HTR-8/SVneo (cell line): ENCODE data around the gene SHROOM1.
"Not testable (repeated sequence)": the region's sequence is repeated elsewhere in the genome, so short reads cannot be mapped to it uniquely, and the experiment has no call there.

ENCODE experiments used
- DNase-seq: peaks from one replicate; pipeline ENCODE4 v3.0.0; 2011; ENCODE audit warnings: low spot score, mixed read lengths; ENCODE audit not compliant: insufficient read length
- FAIRE-seq: peaks from 2 replicates; lab custom pipeline; 2011; peaks lifted over from hg19 to GRCh38; lab: Jason Lieb, UNC

The SHROOM1 gene, protein sequence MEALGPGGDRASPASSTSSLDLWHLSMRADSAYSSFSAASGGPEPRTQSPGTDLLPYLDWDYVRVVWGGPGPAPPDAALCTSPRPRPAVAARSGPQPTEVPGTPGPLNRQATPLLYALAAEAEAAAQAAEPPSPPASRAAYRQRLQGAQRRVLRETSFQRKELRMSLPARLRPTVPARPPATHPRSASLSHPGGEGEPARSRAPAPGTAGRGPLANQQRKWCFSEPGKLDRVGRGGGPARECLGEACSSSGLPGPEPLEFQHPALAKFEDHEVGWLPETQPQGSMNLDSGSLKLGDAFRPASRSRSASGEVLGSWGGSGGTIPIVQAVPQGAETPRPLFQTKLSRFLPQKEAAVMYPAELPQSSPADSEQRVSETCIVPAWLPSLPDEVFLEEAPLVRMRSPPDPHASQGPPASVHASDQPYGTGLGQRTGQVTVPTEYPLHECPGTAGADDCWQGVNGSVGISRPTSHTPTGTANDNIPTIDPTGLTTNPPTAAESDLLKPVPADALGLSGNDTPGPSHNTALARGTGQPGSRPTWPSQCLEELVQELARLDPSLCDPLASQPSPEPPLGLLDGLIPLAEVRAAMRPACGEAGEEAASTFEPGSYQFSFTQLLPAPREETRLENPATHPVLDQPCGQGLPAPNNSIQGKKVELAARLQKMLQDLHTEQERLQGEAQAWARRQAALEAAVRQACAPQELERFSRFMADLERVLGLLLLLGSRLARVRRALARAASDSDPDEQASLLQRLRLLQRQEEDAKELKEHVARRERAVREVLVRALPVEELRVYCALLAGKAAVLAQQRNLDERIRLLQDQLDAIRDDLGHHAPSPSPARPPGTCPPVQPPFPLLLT

DNA sequence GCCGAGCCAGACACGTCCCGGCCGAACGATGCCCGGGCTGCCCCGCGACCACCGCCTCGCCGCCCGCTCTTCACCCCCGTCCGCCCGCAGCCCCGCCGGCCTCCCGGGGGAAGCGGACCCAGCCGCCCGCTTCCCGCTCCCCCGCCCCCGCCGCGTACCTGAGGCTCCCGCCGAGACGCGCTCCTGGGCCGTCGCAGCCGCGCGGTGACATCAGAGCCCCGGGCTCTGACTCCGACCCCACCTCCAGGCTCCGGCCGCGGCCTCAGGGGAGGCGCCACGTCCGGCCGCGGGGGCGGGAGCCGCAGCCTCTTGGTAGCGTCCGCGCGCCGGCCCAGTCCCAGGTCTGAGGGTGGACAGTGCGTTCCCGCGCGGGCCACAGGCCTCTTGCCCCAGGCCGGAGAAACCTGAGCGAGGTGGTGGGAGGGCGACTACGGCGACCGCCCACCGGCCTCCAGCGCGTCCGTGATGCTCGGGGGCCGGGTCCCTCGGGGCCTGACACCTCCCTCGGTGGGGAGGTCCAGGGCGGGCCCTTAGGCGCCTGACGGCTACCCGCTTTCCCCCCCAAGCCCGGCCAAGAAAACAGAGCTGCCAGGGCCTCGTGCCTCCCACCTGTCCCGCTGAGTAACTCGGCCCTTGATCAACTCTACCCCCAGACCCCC, at the start of gene SHROOM1:
Gene SHROOM1 (minus strand): TSS at position 212 of the 659 bp plus-strand sequence. CDS start 4,507 bp downstream, outside the sequence.
- DNase-seq: peak; percentile 79
- peak; percentile 69 for FAIRE-seq

DNA sequence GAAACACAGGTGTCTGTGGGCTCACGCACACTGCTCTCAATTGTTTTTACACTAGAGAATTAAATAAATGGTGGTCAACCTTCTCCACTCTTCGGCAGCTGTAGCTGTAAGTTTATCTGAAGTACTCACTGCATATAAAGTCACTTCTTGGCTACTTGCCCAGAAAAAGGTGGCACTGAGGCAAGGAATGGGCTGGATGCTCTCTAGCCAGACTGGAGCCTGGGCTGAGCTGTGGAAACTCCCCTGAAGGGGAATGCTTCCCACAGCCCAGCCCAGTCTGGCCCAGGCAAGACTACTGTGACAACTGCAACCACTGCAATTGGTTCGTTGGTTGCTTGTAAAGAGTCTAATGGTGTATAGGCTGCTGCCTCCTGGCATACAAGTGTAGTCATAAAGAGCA, 47.5 kb upstream of the SHROOM1 start:
- DNase-seq: no peak
- FAIRE-seq: no peak

DNA sequence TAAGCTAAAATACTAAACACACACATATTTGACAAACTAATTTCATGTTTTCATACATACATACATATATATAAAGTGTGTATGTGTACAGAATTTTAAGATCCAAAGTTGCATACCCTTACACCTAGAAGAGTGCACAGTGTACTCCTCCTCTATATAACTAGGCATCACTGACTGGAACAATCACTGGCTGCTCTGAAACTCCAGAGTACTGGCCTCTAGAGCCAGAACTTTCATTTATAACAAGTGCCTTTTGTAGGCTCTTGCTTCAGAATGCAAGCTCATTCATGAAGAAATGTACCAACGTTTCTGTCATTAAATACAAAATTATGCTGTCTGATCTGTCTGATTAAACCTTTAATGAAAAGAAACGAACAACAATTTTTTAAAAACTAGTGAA, 47.0 kb upstream of the SHROOM1 start:
- no peak for DNase-seq

DNA sequence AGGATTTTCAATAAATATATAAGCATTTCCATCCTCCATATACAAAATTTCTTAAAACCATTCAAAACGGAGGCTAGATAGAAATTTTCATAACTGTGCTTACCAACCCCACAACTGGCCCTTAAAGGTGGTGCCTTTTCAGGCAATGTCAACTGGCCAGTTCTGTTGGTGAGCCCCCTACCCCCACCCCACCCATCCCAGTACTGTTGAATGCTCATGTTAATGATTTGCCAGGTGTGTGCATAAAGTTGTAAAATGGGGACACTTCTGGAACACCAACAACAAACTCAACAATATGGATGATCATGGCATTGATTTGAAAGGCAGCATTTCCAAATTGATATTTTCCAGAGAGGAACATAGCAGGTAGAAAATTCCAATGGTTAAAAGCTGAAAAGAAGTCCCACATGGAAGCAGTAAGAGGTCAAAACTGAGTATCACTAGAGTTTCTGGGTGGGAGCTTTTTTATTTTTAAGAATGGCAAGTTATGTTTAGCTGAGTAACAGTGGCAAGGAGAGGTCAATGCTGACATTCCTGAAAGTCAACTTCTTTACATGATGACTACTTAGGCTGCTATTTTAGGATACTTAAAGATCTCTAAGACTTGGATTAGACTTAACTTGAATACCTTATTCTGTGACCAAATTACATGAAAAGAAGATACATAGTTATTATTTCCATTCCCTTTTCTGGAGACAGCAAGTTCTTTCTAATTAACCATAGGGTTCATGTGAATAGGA, 45.7 kb upstream of the SHROOM1 start:
- FAIRE-seq (no peak), DNase-seq (no peak)

More for the DNA sequence above, 47.0 kb upstream of the SHROOM1 start:
- no peak for FAIRE-seq

DNA sequence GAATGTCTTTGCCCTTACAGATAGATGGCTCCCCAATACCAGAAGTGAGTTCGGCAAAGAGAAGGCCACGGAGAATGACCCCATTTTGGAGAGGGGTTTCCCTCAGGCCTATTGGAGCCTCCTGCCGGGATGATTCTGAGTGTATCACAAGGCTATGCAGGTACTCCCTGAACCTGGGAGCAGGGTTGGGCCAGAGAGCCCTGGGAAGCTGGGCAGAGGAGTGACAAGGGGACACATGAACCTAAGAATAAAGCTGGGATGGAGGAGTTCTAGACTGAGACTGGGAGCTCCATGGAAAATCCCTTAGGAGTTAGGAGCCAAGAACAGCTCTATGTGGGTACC, 43.5 kb upstream of the SHROOM1 start:
- DNase-seq (no peak), FAIRE-seq (no peak)

DNA sequence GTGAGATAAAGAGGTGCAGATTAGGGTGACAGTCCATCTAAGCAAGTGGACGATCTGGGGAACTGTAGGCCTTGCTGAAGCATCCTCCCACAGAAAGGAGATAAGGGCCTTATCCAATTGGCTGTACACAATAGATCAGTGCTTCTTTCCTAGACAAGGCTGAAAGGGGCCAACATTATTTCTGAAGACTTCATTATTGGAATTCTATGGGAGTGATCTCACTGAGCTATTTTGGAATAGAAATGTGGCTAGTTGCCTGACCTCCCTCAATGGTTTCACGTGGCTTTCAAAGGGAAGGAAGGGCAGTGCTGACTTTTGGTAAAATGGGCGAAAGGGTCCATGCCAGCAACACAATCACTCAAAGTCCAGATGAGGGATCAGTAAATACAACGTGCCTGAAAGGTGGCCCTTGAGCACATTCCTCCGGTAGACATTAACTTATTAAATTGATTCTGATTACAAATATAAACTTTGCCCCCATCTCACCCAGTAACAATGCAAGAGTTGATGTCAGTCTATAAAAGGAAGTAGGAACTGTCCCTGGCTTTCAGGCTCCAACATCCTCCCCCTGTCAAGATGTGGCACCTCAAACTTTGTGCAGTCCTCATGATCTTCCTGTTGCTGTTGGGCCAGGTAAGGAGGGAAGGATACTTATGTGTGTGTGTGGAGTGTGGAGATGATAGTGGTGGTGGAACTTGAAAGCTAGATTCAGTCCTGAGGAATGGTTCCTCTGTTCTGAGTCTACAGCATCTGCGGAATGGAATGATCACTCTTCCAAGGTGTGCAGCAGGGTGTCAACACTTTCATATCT, 42.9 kb upstream of the SHROOM1 start, which contains the start of gene LEAP2:
Gene LEAP2 (plus strand): TSS at position 550 of the 811 bp plus-strand sequence. CDS start 27 bp downstream, at position 577.
- no peak for FAIRE-seq

DNA sequence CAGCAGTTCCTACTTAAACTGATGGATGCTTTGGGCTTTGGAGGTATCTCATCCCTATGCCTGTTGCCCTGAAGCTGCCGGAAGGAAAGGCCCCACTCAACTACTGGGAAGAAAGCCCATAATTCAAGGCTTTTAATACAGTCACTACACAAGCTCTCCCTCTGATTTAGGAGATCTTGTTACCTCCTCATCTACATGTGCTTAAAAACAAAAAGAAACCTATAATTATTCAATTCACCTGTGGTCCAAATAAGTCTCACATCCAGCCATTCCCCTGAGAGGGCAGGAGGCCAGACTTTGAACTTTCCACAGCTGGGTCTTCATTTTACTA, 42.3 kb upstream of the SHROOM1 start:
- no peak for DNase-seq
- FAIRE-seq: no peak

More for the DNA sequence above, 42.9 kb upstream of the SHROOM1 start, which contains the start of gene LEAP2:
- no peak for DNase-seq

DNA sequence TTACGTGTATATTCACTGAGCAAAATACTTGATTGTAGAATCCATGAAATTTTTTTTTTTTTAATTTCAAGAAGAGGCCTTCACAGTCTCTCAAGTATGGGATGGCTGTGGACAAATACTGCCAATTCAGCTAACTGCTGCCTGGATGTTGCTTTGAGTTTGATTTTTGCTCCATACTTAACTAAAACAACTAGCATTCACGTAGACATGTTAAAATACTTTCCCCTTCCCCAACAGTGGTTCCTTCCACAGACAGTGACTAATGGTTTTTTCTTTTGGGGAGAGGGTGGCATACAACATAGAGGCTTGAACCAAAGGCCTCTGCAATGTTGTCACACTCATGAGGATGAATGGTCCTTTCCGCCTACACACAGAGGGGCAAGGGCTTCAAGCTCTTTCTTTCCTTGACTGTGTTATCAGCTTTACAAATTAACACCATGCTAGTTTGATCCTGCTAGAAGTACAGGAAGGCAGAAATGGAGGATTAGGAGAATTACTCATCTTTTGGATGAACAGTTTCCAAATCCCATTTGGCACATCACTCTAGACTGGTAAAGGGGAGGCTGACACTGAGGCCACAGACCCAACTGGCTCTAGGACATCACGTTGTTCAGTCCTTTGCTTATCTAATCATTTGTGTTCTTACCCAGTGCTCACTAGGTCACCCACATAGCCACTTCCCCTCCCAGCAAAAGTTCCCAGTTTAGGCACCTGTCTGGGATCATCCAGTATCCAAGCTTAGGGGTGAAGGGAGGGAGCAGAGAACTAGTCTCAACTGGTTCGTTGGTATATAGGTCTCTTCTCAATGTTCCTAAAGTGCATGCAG, 41.2 kb upstream of the SHROOM1 start:
- DNase-seq (no peak), FAIRE-seq (no peak)

DNA sequence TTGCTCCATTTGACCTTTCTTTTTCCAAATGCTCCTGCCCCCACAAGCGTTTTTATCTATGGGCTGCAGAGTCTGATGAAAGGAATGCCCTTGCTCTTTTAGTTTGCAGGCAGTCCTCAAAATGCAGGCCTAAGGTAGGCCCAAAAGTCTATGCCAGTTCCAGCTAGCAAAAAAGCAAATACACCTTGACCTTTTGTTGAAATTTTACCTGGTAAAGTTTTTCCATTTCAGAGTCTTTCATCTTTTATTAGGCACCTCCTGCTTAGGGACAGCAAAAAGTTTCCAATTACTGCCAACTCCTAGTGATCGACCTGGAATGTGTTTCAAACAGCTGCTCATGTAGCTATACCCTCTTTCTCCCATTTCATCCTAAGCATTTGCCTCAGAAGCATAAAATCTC, 40.4 kb upstream of the SHROOM1 start:
- no peak for DNase-seq
- FAIRE-seq: no peak

DNA sequence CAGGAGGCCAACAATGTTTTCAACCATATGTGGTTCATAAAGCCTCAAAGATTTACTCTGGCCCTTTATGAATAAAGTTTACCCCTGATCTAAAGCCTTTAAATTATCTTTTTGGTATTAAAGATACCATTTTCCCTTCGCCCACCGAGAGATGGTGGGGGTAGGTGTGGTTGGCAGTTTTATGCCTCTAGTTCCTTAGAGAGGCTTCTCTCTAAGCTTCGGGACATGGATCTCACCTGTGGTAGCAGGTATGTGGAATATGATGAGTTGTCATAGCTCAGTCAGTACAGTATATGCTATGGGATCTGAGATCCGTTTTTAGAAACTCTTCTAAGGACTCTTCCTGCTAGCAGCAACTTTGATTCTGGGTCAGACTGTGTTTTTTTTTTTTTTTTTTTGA, 38.3 kb upstream of the SHROOM1 start:
- FAIRE-seq (no peak), DNase-seq (no peak)

DNA sequence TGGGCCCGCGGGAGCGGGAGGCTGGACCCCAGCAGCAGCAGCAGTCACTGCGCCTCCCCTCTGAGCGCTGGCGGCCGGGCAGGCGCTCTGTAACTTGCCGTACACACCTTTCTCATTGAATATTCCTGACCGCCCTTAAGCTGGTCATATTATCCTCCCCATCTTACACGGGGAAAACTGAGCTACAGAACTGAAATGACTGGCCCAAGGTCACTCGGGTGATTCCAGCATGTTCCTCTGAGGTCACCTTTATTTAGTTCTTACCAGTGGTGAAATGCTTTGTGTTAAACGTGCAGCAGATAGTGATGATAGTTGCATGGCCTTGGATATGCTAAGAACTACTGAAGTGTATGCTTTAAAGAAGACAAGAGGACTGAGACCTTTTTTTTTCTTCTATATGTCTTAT, 36.6 kb upstream of the SHROOM1 start:
- FAIRE-seq (no peak), DNase-seq (no peak)

DNA sequence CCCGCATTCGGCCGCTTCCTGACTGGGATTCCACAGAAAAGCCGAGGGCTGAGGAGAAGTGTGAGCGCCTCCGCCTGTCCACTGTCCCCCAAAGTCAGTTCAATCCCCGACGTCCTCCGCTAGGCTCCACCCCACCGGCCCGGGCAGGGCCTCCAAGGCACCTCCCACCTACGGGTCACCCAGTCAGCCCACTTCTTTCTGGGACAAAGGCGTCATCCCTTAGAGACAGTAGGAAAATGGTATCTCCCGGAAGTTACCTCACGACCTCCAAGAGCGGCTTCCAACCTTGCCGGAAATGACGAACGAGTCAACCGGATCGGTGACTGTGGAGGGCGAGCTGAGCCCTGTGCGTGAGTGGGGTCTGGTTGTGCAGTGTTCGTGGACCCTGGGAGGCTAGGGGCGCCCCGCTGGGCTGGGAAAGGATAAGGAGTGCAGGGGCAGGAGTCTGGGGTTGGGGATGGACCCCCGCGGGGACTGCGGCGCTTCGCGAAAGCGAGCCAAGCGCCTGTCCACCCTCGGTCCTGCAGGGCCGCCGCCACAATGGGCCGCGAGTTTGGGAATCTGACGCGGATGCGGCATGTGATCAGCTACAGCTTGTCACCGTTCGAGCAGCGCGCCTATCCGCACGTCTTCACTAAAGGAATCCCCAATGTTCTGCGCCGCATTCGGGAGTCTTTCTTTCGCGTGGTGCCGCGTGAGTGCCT, 36.0 kb upstream of the SHROOM1 start, which contains the start of the genes GDF9 and UQCRQ:
Gene GDF9 (minus strand): TSS at position 128 of the 704 bp plus-strand sequence. CDS start 1,936 bp downstream, outside the sequence.
Gene UQCRQ (plus strand): TSS at position 301 of the 704 bp plus-strand sequence. CDS start 240 bp downstream, at position 541.
- FAIRE-seq: peak; percentile 96
- peak; percentile 98 for DNase-seq

DNA sequence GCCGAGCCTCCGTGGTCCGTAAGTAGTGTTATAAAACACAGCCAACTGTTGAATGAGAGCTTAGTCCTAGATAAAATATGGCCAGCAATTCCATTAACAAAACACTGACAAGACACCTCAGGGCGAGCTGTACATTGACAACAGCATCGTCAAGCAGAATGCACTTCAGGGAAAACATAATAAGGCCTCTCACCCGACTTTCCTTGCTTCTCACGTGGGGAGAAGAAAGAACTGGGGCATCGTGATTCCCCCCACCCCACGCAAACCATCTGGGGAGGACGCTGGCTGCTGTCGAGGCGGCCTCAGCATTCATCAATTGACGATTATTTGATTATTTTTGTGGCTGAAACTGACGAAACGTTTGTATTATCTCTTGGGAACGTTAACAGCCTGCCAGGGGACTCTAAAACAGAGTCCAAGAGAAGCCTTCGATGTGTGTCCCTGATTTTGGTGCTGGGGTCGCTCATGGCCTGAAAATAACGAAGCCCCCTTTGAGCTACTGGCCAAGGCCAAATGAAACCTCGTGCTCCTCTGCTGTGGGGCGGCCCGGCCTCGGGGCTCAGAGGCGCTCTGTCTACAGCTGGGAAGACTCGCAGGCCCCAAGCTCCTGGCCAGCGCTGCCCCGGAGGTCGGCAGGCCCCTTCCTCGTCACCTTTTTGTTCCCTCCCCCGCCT, 35.4 kb upstream of the SHROOM1 start:
- DNase-seq (no peak), FAIRE-seq (no peak)

DNA sequence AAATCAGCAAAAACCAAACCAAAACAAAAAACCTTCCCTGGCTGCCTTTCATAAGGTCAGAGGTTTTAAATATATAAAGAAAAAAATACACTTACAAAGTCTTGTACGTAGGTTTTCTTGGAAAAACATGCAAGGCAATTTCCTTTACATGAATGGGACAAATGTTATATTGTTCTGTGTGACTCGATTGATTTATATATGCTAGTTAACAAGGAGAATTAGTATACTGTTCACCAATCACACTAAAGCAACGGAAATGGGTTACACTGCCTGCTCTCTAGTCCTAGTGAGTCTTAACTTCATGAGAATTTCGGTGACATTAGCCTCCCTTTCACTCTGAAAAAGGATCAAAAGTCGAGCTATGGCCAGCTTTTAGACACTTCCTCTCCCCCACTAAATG, 30.3 kb upstream of the SHROOM1 start:
- no peak for DNase-seq
- no peak for FAIRE-seq

DNA sequence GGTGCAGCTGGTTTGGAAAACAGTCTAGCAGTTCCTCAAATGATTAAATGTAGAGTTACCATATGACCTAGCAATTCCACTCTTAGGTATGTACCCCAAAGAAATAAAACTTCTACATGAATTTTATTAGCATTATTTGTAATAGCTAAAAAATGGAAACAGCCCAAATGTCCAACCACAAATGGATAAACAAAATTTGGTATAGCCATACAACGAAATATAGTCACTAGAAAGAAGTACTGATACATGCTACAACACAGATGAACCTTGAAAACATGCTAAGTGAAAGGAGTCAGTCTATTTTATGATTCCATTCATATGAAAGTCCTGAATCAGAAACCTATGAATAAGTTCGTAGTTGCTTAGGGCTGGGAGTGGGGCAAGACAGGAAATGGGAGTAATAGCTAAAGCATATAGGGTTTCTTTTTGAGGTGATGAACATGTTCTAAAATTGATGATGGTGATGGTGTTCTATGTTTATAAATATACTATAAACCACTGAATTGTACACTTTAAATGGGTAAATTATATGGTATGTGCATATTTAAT, 29.5 kb upstream of the SHROOM1 start:
- FAIRE-seq: no peak

DNA sequence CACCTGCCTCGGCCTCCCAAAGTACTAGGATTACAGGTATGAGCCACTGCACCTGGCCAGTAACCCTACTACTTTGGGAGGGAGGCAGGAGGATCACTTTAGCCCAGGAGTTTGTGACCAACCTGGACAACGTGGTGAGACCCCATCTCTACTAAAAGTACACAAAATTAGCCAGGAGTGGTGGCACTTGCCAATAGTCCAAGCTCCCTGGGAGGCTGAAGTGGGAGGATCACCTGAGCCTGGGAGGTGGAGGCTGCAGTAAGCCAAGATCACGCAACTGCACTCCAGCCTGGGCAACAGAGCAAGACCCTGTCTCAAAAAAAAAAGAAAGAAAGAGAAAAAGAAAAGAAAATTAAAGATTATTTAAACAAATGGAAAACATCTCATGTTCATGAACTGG, 25.6 kb upstream of the SHROOM1 start:
- DNase-seq: no peak
- FAIRE-seq: no peak

More for the DNA sequence above, 29.5 kb upstream of the SHROOM1 start:
- no peak for DNase-seq

DNA sequence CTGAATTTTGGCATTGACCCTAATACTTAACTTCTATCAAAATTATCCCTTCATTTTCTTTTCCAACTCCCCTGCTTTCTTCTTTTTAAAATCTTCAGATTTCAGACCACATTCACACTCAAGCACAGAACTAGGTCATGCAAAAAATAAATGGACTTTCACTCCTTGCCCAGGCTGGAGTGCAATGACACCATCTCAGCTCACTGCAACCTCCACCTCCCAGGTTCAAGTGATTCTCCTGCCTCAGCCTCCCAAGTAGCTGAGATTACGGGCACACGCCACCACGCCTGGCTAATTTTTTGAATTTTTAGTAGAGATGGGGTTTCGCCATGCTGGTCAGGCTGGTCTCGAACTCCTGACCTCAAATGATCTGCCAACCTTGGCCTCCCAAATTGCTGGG, 24.5 kb upstream of the SHROOM1 start:
- DNase-seq, FAIRE-seq: not testable (repeated sequence)
